ENCODE results near the gene LTB. TPM values are rescaled to one million over a fixed set of nuclear protein-coding genes. Genes with fewer than 3 reads are reported as not detected.

The LTB gene
- total and polyA plus RNA-seq, 4 donors, result 0.35 to 1.9 (median 0.52) TPM

- Histone ChIP-seq H3K27ac (ENCODE audit: low read depth, low read length) (no peak overlapping the region), H3K27me3 (ENCODE audit: control insufficient read depth, insufficient read depth, low read length) (no peaks in the 10 kb centered on the region), H3K4me1 (ENCODE audit: control insufficient read depth, insufficient read depth, low read length) (peaks cover 3% of the 10 kb centered on the region), H3K4me3 (ENCODE audit: low read depth, low read length) (no peak overlapping the region), H3K36me3 (ENCODE audit: control insufficient read depth, insufficient read depth, low read length) (peaks cover 79% of the 10 kb centered on the region), H3K9me3 (ENCODE audit: control insufficient read depth, insufficient read depth, low read length) (no peaks in the 10 kb centered on the region)
- 50% methylated on average over 1 of the region's 9 CpGs for WGBS (ENCODE audit: insufficient coverage)
- no peak for DNase-seq (ENCODE audit: low read depth in 4 of 6, low spot score in 6 of 6)
Measured at GRCh38 chr6:31532644-31533454, 49.4 kb downstream of the LTB start.

GRCh38 chr6:31531771-31532643 is 50.2 kb downstream of the LTB start:
- Histone ChIP-seq H3K27me3 (ENCODE audit: control insufficient read depth, insufficient read depth, low read length) (no peaks in the 10 kb centered on the region), H3K27ac (ENCODE audit: low read depth, low read length) (no peak overlapping the region), H3K9me3 (ENCODE audit: control insufficient read depth, insufficient read depth, low read length) (no peaks in the 10 kb centered on the region), H3K4me1 (ENCODE audit: control insufficient read depth, insufficient read depth, low read length) (peaks cover 3% of the 10 kb centered on the region), H3K4me3 (ENCODE audit: low read depth, low read length) (no peak overlapping the region), H3K36me3 (ENCODE audit: control insufficient read depth, insufficient read depth, low read length) (peaks cover 72% of the 10 kb centered on the region)
- no peak for DNase-seq (ENCODE audit: low read depth in 4 of 6, low spot score in 6 of 6)
- WGBS (ENCODE audit: insufficient coverage), result 90% methylated on average over 2 of the region's 9 CpGs

- H3K4me3 ChIP-seq (ENCODE audit: low read depth, low read length), result no peak overlapping the region
- H3K27me3 ChIP-seq (ENCODE audit: control insufficient read depth, insufficient read depth, low read length), result no peaks in the 10 kb centered on the region
- no peak overlapping the region for H3K27ac ChIP-seq (ENCODE audit: low read depth, low read length)
- H3K36me3 ChIP-seq (ENCODE audit: control insufficient read depth, insufficient read depth, low read length), result peaks cover 64% of the 10 kb centered on the region
- H3K9me3 ChIP-seq (ENCODE audit: control insufficient read depth, insufficient read depth, low read length), result no peaks in the 10 kb centered on the region
- WGBS (ENCODE audit: insufficient coverage), result no CpG with 5 or more reads among the region's 7 CpGs
- H3K4me1 ChIP-seq (ENCODE audit: control insufficient read depth, insufficient read depth, low read length), result peaks cover 3% of the 10 kb centered on the region
- no peak for DNase-seq (ENCODE audit: low read depth in 4 of 6, low spot score in 6 of 6)
Measured at GRCh38 chr6:31531162-31531561, 51.1 kb downstream of the LTB start.

- no peak for DNase-seq (ENCODE audit: low read depth in 4 of 6, low spot score in 6 of 6)
- Histone ChIP-seq H3K4me3 (ENCODE audit: low read depth, low read length) (no peak overlapping the region), H3K9me3 (ENCODE audit: control insufficient read depth, insufficient read depth, low read length) (no peaks in the 10 kb centered on the region), H3K36me3 (ENCODE audit: control insufficient read depth, insufficient read depth, low read length) (peaks cover 59% of the 10 kb centered on the region), H3K4me1 (ENCODE audit: control insufficient read depth, insufficient read depth, low read length) (peaks cover 3% of the 10 kb centered on the region), H3K27ac (ENCODE audit: low read depth, low read length) (no peak overlapping the region), H3K27me3 (ENCODE audit: control insufficient read depth, insufficient read depth, low read length) (no peaks in the 10 kb centered on the region)
- WGBS (ENCODE audit: insufficient coverage), result 84% methylated on average over 3 of the region's 6 CpGs
Measured at GRCh38 chr6:31530659-31531058, 51.6 kb downstream of the LTB start.

Small RNAs within 50 kb of the gene (small RNA-seq; reads per million reads assigned to genes)
- 7.8 reads per million, percentile 95 among the genes with 10 or more reads in this experiment for gene SNORA38 (ENCODE audit: low replicate concordance)
- 281 reads per million, percentile 99 among the genes with 10 or more reads in this experiment for gene SNORD117 (ENCODE audit: low replicate concordance)
- not detected for gene SNORD84 (ENCODE audit: low replicate concordance)
- gene UQCRHP1 (ENCODE audit: low replicate concordance), result not detected

Other genes with a start within 250 kb of the LTB start
Only the 30 nearest of the 35 such genes appear.
- gene MICA, start 178.8 kb downstream of the LTB start, total RNA-seq, result 10 to 100 TPM in 1 of 2 donors, 1 to 10 TPM in 1; 5.9 to 23.6 TPM
- 1 to 10 TPM; 4.2 to 6.0 TPM for gene MICA, start 178.8 kb downstream of the LTB start, polyA plus RNA-seq (ENCODE audit: insufficient read length in 2 of 2)
- 1 to 10 TPM; 1.9 to 2.8 TPM for gene MICB, start 84.3 kb downstream of the LTB start, total RNA-seq
- 1 to 10 TPM; 1.4 to 1.5 TPM for gene MICB, start 84.3 kb downstream of the LTB start, polyA plus RNA-seq (ENCODE audit: insufficient read length in 2 of 2)
- gene MCCD1, start 53.5 kb downstream of the LTB start, total RNA-seq, result not detected
- gene MCCD1, start 53.5 kb downstream of the LTB start, polyA plus RNA-seq (ENCODE audit: insufficient read length in 2 of 2), result under 1 TPM in 1 of 2 donors, not detected in 1; 0.33 TPM
- gene DDX39B, start 40.4 kb downstream of the LTB start, total RNA-seq, result 100 to 1,000 TPM; 242 to 404 TPM
- gene DDX39B, start 40.4 kb downstream of the LTB start, polyA plus RNA-seq (ENCODE audit: insufficient read length in 2 of 2), result 100 to 1,000 TPM; 428 to 496 TPM
- 10 to 100 TPM; 32.2 to 63.3 TPM for gene ATP6V1G2, start 35.8 kb downstream of the LTB start, total RNA-seq
- gene ATP6V1G2, start 35.8 kb downstream of the LTB start, polyA plus RNA-seq (ENCODE audit: insufficient read length in 2 of 2), result 100 to 1,000 TPM; 231 to 258 TPM
- 10 to 100 TPM in 1 of 2 donors, 1 to 10 TPM in 1; 9.8 to 24.4 TPM for gene NFKBIL1, start 34.8 kb downstream of the LTB start, total RNA-seq
- gene NFKBIL1, start 34.8 kb downstream of the LTB start, polyA plus RNA-seq (ENCODE audit: insufficient read length in 2 of 2), result 10 to 100 TPM; 26.8 to 29.4 TPM
- gene LTA, start 10.1 kb downstream of the LTB start, total RNA-seq, result under 1 TPM in 1 of 2 donors, not detected in 1; 0.11 TPM
- gene LTA, start 10.1 kb downstream of the LTB start, polyA plus RNA-seq (ENCODE audit: insufficient read length in 2 of 2), result under 1 TPM; 0.22 to 0.27 TPM
- under 1 TPM in 1 of 2 donors, not detected in 1; 0.39 TPM for gene TNF, start 6.9 kb downstream of the LTB start, total RNA-seq
- gene TNF, start 6.9 kb downstream of the LTB start, polyA plus RNA-seq (ENCODE audit: insufficient read length in 2 of 2), result under 1 TPM in 1 of 2 donors, not detected in 1; 0.40 TPM
- 10 to 100 TPM; 10.8 to 15.2 TPM for gene LST1, start 3.9 kb upstream of the LTB start, total RNA-seq
- 10 to 100 TPM in 1 of 2 donors, 1 to 10 TPM in 1; 9.0 to 12.6 TPM for gene LST1, start 3.9 kb upstream of the LTB start, polyA plus RNA-seq (ENCODE audit: insufficient read length in 2 of 2)
- not detected for gene NCR3, start 10.6 kb upstream of the LTB start, total RNA-seq
- not detected for gene NCR3, start 10.6 kb upstream of the LTB start, polyA plus RNA-seq (ENCODE audit: insufficient read length in 2 of 2)
- gene AIF1, start 32.8 kb upstream of the LTB start, total RNA-seq, result 10 to 100 TPM; 35.5 to 55.0 TPM
- 10 to 100 TPM; 27.8 to 42.5 TPM for gene AIF1, start 32.8 kb upstream of the LTB start, polyA plus RNA-seq (ENCODE audit: insufficient read length in 2 of 2)
- gene PRRC2A, start 38.3 kb upstream of the LTB start, total RNA-seq, result 10 to 100 TPM; 48.7 to 79.6 TPM
- gene PRRC2A, start 38.3 kb upstream of the LTB start, polyA plus RNA-seq (ENCODE audit: insufficient read length in 2 of 2), result 100 to 1,000 TPM; 241 to 250 TPM
- gene BAG6, start 70.2 kb upstream of the LTB start, total RNA-seq, result 100 to 1,000 TPM in 1 of 2 donors, 10 to 100 TPM in 1; 88.9 to 184 TPM
- 100 to 1,000 TPM; 249 to 255 TPM for gene BAG6, start 70.2 kb upstream of the LTB start, polyA plus RNA-seq (ENCODE audit: insufficient read length in 2 of 2)
- gene APOM, start 73.5 kb upstream of the LTB start, total RNA-seq, result 1 to 10 TPM in 1 of 2 donors, under 1 TPM in 1; 0.40 to 5.7 TPM
- 1 to 10 TPM; 6.7 to 9.5 TPM for gene APOM, start 73.5 kb upstream of the LTB start, polyA plus RNA-seq (ENCODE audit: insufficient read length in 2 of 2)
- gene C6orf47, start 78.4 kb upstream of the LTB start, total RNA-seq, result 10 to 100 TPM; 12.4 to 23.1 TPM
- gene C6orf47, start 78.4 kb upstream of the LTB start, polyA plus RNA-seq (ENCODE audit: insufficient read length in 2 of 2), result 10 to 100 TPM; 16.8 to 17.8 TPM
- 10 to 100 TPM in 1 of 2 donors, 1 to 10 TPM in 1; 9.1 to 15.3 TPM for gene GPANK1, start 82.6 kb upstream of the LTB start, total RNA-seq
- 10 to 100 TPM; 16.9 to 19.9 TPM for gene GPANK1, start 82.6 kb upstream of the LTB start, polyA plus RNA-seq (ENCODE audit: insufficient read length in 2 of 2)
- 100 to 1,000 TPM in 1 of 2 donors, 10 to 100 TPM in 1; 54.3 to 183 TPM for gene CSNK2B, start 83.7 kb upstream of the LTB start, total RNA-seq
- 100 to 1,000 TPM; 213 to 215 TPM for gene CSNK2B, start 83.7 kb upstream of the LTB start, polyA plus RNA-seq (ENCODE audit: insufficient read length in 2 of 2)
- 1 to 10 TPM; 2.1 to 8.6 TPM for gene LY6G5B, start 87.6 kb upstream of the LTB start, total RNA-seq
- gene LY6G5B, start 87.6 kb upstream of the LTB start, polyA plus RNA-seq (ENCODE audit: insufficient read length in 2 of 2), result 10 to 100 TPM; 17.6 to 35.6 TPM
- gene LY6G5C, start 98.6 kb upstream of the LTB start, total RNA-seq, result 1 to 10 TPM in 1 of 2 donors, under 1 TPM in 1; 0.40 to 3.3 TPM
- gene LY6G5C, start 98.6 kb upstream of the LTB start, polyA plus RNA-seq (ENCODE audit: insufficient read length in 2 of 2), result 10 to 100 TPM in 1 of 2 donors, 1 to 10 TPM in 1; 8.5 to 13.1 TPM
- 10 to 100 TPM; 51.8 to 83.6 TPM for gene ABHD16A, start 120.9 kb upstream of the LTB start, total RNA-seq
- gene ABHD16A, start 120.9 kb upstream of the LTB start, polyA plus RNA-seq (ENCODE audit: insufficient read length in 2 of 2), result 10 to 100 TPM; 72.0 to 85.8 TPM
- under 1 TPM in 1 of 2 donors, not detected in 1; 0.30 TPM for gene LY6G6F, start 124.4 kb upstream of the LTB start, total RNA-seq
- under 1 TPM in 1 of 2 donors, not detected in 1; 0.27 TPM for gene LY6G6F, start 124.4 kb upstream of the LTB start, polyA plus RNA-seq (ENCODE audit: insufficient read length in 2 of 2)
- 1 to 10 TPM; 1.1 to 6.6 TPM for gene LY6G6D, start 132.9 kb upstream of the LTB start, total RNA-seq
- gene LY6G6D, start 132.9 kb upstream of the LTB start, polyA plus RNA-seq (ENCODE audit: insufficient read length in 2 of 2), result 1 to 10 TPM in 1 of 2 donors, under 1 TPM in 1; 0.51 to 2.3 TPM
- gene LY6G6C, start 139.3 kb upstream of the LTB start, total RNA-seq, result under 1 TPM in 1 of 2 donors, not detected in 1; 0.17 TPM
- gene LY6G6C, start 139.3 kb upstream of the LTB start, polyA plus RNA-seq (ENCODE audit: insufficient read length in 2 of 2), result 1 to 10 TPM in 1 of 2 donors, under 1 TPM in 1; 0.71 to 1.2 TPM
- gene MPIG6B, start 140.9 kb upstream of the LTB start, total RNA-seq, result under 1 TPM in 1 of 2 donors, not detected in 1; 0.17 TPM
- gene MPIG6B, start 140.9 kb upstream of the LTB start, polyA plus RNA-seq (ENCODE audit: insufficient read length in 2 of 2), result 1 to 10 TPM in 1 of 2 donors, under 1 TPM in 1; 0.81 to 1.3 TPM
- gene DDAH2, start 146.9 kb upstream of the LTB start, total RNA-seq, result 100 to 1,000 TPM in 1 of 2 donors, 10 to 100 TPM in 1; 62.9 to 207 TPM
- 100 to 1,000 TPM; 159 to 178 TPM for gene DDAH2, start 146.9 kb upstream of the LTB start, polyA plus RNA-seq (ENCODE audit: insufficient read length in 2 of 2)
- gene CLIC1, start 154.1 kb upstream of the LTB start, total RNA-seq, result 100 to 1,000 TPM in 1 of 2 donors, 10 to 100 TPM in 1; 96.3 to 322 TPM
- gene CLIC1, start 154.1 kb upstream of the LTB start, polyA plus RNA-seq (ENCODE audit: insufficient read length in 2 of 2), result 10 to 100 TPM; 73.5 to 87.1 TPM
- gene MSH5, start 157.6 kb upstream of the LTB start, total RNA-seq, result 10 to 100 TPM in 1 of 2 donors, 1 to 10 TPM in 1; 6.2 to 20.2 TPM
- 10 to 100 TPM; 18.9 to 38.8 TPM for gene MSH5, start 157.6 kb upstream of the LTB start, polyA plus RNA-seq (ENCODE audit: insufficient read length in 2 of 2)
- 1 to 10 TPM; 3.4 to 9.5 TPM for gene SAPCD1, start 180.2 kb upstream of the LTB start, total RNA-seq
- gene SAPCD1, start 180.2 kb upstream of the LTB start, polyA plus RNA-seq (ENCODE audit: insufficient read length in 2 of 2), result 10 to 100 TPM; 10.5 to 11.1 TPM
- 1 to 10 TPM; 1.8 to 2.9 TPM for gene VWA7, start 194.9 kb upstream of the LTB start, total RNA-seq
- gene VWA7, start 194.9 kb upstream of the LTB start, polyA plus RNA-seq (ENCODE audit: insufficient read length in 2 of 2), result 1 to 10 TPM; 4.0 to 4.3 TPM
- gene VARS1, start 213.3 kb upstream of the LTB start, total RNA-seq, result 10 to 100 TPM; 25.3 to 35.5 TPM
- 10 to 100 TPM; 66.1 to 70.6 TPM for gene VARS1, start 213.3 kb upstream of the LTB start, polyA plus RNA-seq (ENCODE audit: insufficient read length in 2 of 2)

Measured in spinal cord (tissue), 10 donors.